ENCODE data around the gene LIMS2.

DNA sequence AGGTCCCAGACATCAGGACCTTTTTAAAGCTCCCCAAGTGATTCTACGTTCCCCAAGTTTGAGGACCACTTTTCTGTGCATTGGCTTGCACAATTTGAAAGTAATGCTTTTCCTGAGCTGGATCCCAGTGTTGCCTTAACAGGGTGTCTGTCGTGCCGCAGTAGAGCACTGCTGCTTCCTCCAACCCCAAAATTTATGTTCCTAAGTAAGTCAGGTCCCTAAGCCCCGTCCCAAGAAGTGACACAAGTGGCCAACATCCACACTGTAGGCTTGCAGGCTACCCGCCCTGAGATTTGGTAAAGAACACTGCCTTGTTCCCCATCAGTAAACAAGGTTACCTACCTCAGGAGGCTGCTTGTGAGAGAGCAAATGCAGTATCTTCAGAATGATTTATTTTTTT, 28.0 kb upstream of the LIMS2 start:
- TF ChIP-seq, protein P1, sequence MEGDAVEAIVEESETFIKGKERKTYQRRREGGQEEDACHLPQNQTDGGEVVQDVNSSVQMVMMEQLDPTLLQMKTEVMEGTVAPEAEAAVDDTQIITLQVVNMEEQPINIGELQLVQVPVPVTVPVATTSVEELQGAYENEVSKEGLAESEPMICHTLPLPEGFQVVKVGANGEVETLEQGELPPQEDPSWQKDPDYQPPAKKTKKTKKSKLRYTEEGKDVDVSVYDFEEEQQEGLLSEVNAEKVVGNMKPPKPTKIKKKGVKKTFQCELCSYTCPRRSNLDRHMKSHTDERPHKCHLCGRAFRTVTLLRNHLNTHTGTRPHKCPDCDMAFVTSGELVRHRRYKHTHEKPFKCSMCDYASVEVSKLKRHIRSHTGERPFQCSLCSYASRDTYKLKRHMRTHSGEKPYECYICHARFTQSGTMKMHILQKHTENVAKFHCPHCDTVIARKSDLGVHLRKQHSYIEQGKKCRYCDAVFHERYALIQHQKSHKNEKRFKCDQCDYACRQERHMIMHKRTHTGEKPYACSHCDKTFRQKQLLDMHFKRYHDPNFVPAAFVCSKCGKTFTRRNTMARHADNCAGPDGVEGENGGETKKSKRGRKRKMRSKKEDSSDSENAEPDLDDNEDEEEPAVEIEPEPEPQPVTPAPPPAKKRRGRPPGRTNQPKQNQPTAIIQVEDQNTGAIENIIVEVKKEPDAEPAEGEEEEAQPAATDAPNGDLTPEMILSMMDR (IDR thresholded peaks at IDR 0.05; ENCODE audit: insufficient read depth, low read length, poor library complexity, severe bottlenecking) = no peak
- TF ChIP-seq EZH2phosphoT487 (conservative IDR thresholded peaks at IDR 0.05; ENCODE audit: low read length) = no peak
